Measurements from ENCODE around the gene RPS6KB1. TPM values are rescaled to one million over a fixed set of nuclear protein-coding genes. Genes with fewer than 3 reads are reported as not detected.
A peak's percentile ranks its signal among the peaks of the same experiment; 100 is the strongest.
"Not testable (repeated sequence)": the region's sequence is repeated elsewhere in the genome, so short reads cannot be mapped to it uniquely, and the experiment has no call there.

The RPS6KB1 gene
- 64.0 and 66.4 TPM in 2 replicates for total RNA-seq

- intact Hi-C loops (cut with micrococcal nuclease), result loop anchor here (1.0 to 10.0 kb wide), 4 partner anchors 48 to 736 kb away; partner anchors contain the start of genes CLTC, PRR11, PTRH2 and SKA2
- H3K36me3 Mint-ChIP-seq (ENCODE audit: low read depth), result peaks cover 21% of the 10 kb centered on the region
- peaks cover 40% of the 10 kb centered on the region for H3K4me1 Mint-ChIP-seq
Observed at GRCh38 chr17:59892924-59893675, at the start of gene RPS6KB1, which contains the start of gene TUBD1. TSS of gene RPS6KB1 (plus strand) at chr17:59893121. CDS start at chr17:59893185, 64 bp downstream. TSS of gene TUBD1 (minus strand) at chr17:59892943. CDS start at chr17:59891002, 1,941 bp downstream.

DNA sequence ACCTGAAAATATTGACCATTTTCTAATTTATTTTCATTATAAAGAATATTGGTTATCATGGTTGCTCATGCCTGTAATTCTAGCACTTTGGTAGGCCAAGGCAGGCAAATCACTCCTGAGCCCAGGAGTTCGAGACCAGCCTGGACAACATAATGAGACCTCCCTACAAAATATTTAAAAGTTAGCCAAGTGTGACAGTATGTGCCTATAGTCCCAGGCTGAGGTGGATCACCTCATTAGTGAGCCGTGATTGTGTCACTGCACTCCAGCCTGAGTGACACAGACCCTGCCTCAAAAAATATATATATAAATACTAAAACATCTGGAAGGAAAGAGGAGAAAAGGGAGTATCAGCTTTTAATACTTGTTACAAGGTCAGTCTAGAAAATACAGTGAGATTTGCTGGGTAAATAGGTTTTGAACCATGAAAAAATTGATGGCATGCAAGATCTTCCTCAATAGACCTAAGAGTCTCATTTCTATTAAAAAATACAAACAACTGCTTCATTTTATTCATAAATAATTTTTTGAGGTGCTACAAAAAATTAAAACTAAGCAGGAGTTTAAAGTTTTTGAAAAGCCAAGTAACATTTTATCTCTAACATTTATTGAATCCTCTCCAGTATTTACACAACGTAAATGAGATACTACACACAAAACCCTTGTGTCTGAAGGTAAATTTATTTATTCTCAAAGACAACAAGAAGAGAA is 47.9 kb upstream of the RPS6KB1 start:
- peak overlapping the region; percentile 92 for H3K27ac Mint-ChIP-seq
- H3K36me3 Mint-ChIP-seq (ENCODE audit: low read depth), result peaks cover 34% of the 10 kb centered on the region
- intact Hi-C loops (cut with micrococcal nuclease), result loop anchor here (5.0 to 10.0 kb wide), 3 partner anchors 50 to 1508 kb away; partner anchors contain the start of genes CLTC, RPS6KB1 and TUBD1
- H3K9me3 Mint-ChIP-seq, result peaks cover 12% of the 10 kb centered on the region
- peaks cover 2% of the 10 kb centered on the region for H3K27me3 Mint-ChIP-seq
- no peak for DNase-seq
- H3K4me3 Mint-ChIP-seq, result peak overlapping the region; percentile 77
- H3K4me1 Mint-ChIP-seq, result peaks cover 55% of the 10 kb centered on the region

More at GRCh38 chr17:59892924-59893675, at the start of gene RPS6KB1, which contains the start of gene TUBD1:
- peak within 1 kb of the TSS; percentile 100 for H3K27ac Mint-ChIP-seq
- peak within 1 kb of the TSS; percentile 100 for H3K4me3 Mint-ChIP-seq
- peaks cover 3% of the 10 kb centered on the region for H3K27me3 Mint-ChIP-seq
- H3K9me3 Mint-ChIP-seq, result no peaks in the 10 kb centered on the region
- peak; percentile 99 for DNase-seq

GRCh38 chr17:59845595-59846393 is 47.1 kb upstream of the RPS6KB1 start:
- Mint-ChIP-seq H3K27ac (peak overlapping the region; percentile 92), H3K36me3 (ENCODE audit: low read depth) (peaks cover 26% of the 10 kb centered on the region), H3K4me1 (peaks cover 55% of the 10 kb centered on the region), H3K4me3 (peak overlapping the region; percentile 77), H3K27me3 (peaks cover 2% of the 10 kb centered on the region), H3K9me3 (peaks cover 5% of the 10 kb centered on the region)
- peak; percentile 78 for DNase-seq
- intact Hi-C loops (cut with micrococcal nuclease), result loop anchor here (1.0 to 10.0 kb wide), 5 partner anchors 49 to 228 kb away; partner anchors contain the start of genes CLTC, PTRH2, RPS6KB1 and TUBD1

- Mint-ChIP-seq H3K27ac (peak overlapping the region; percentile 92), H3K9me3 (no peaks in the 10 kb centered on the region), H3K4me3 (peak overlapping the region; percentile 47), H3K27me3 (no peaks in the 10 kb centered on the region), H3K36me3 (ENCODE audit: low read depth) (peaks cover 19% of the 10 kb centered on the region), H3K4me1 (peaks cover 53% of the 10 kb centered on the region)
- DNase-seq, result peak; percentile 86
- intact Hi-C loops (cut with micrococcal nuclease), result loop anchor here (1.0 to 10.0 kb wide), 5 partner anchors 48 to 229 kb away; partner anchors contain the start of genes CLTC, PTRH2, RPS6KB1 and TUBD1
Observed at GRCh38 chr17:59846394-59847165, 46.3 kb upstream of the RPS6KB1 start.

- intact Hi-C loops (cut with micrococcal nuclease), result loop anchor here (5.0 to 10.0 kb wide), 2 partner anchors 46 to 231 kb away; partner anchors contain the start of genes CLTC, RPS6KB1 and TUBD1
- Mint-ChIP-seq H3K9me3 (no peaks in the 10 kb centered on the region), H3K27me3 (no peaks in the 10 kb centered on the region), H3K27ac (peak overlapping the region; percentile 80), H3K36me3 (ENCODE audit: low read depth) (peaks cover 2% of the 10 kb centered on the region), H3K4me3 (peak overlapping the region; percentile 62), H3K4me1 (peaks cover 58% of the 10 kb centered on the region)
- DNase-seq, result no peak
Observed at GRCh38 chr17:59848385-59848668, 44.6 kb upstream of the RPS6KB1 start.

- Mint-ChIP-seq H3K4me3 (peak overlapping the region; percentile 62), H3K9me3 (no peaks in the 10 kb centered on the region), H3K27me3 (no peaks in the 10 kb centered on the region), H3K4me1 (peaks cover 58% of the 10 kb centered on the region), H3K27ac (peak overlapping the region; percentile 80), H3K36me3 (ENCODE audit: low read depth) (peaks cover under 1% of the 10 kb centered on the region)
- DNase-seq, result peak; percentile 84
- intact Hi-C loops (cut with micrococcal nuclease), result loop anchor here (5.0 to 10.0 kb wide), 2 partner anchors 46 to 231 kb away; partner anchors contain the start of genes CLTC, RPS6KB1 and TUBD1
Observed at GRCh38 chr17:59848778-59849177, 44.1 kb upstream of the RPS6KB1 start.

DNA sequence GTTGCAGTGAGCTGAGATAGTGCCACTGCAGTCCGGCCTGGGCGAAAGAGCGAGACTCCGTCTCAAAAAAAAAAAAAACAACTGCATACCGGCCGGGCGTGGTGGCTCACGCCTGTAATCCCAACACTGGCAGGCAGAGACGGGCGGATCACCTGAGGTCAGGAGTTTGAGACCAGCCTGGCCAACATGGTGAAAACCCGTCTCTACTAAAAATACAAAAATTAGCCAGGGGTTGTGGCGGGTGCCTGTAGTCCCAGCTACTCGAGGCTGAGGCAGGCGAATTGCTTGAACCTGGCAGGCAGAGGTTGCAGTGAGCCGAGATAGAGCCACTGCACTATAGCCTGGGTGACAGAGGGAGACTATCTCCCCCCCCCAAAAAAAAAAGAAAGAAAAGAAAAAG is 42.6 kb upstream of the RPS6KB1 start:
- DNase-seq; H3K27ac Mint-ChIP-seq; H3K27me3 Mint-ChIP-seq; intact Hi-C loops (cut with micrococcal nuclease); H3K9me3 Mint-ChIP-seq; H3K4me3 Mint-ChIP-seq; H3K36me3 Mint-ChIP-seq (ENCODE audit: low read depth): not testable (repeated sequence)
- H3K4me1 Mint-ChIP-seq, result peaks cover 51% of the 10 kb centered on the region

- no peak overlapping the region for H3K4me3 Mint-ChIP-seq
- no peaks in the 10 kb centered on the region for H3K36me3 Mint-ChIP-seq (ENCODE audit: low read depth)
- no peaks in the 10 kb centered on the region for H3K9me3 Mint-ChIP-seq
- peaks cover 42% of the 10 kb centered on the region for H3K4me1 Mint-ChIP-seq
- no peak for DNase-seq
- intact Hi-C loops (cut with micrococcal nuclease), result no loop called here
- peak overlapping the region; percentile 49 for H3K27ac Mint-ChIP-seq
- H3K27me3 Mint-ChIP-seq, result no peaks in the 10 kb centered on the region
Observed at GRCh38 chr17:59851439-59852375, 41.2 kb upstream of the RPS6KB1 start.

- H3K27me3 Mint-ChIP-seq; H3K9me3 Mint-ChIP-seq; DNase-seq; H3K36me3 Mint-ChIP-seq (ENCODE audit: low read depth); H3K4me3 Mint-ChIP-seq; intact Hi-C loops (cut with micrococcal nuclease): not testable (repeated sequence)
- Mint-ChIP-seq H3K4me1 (peaks cover 42% of the 10 kb centered on the region), H3K27ac (peak overlapping the region; percentile 85)
Observed at GRCh38 chr17:59852847-59853167, 40.1 kb upstream of the RPS6KB1 start.

DNA sequence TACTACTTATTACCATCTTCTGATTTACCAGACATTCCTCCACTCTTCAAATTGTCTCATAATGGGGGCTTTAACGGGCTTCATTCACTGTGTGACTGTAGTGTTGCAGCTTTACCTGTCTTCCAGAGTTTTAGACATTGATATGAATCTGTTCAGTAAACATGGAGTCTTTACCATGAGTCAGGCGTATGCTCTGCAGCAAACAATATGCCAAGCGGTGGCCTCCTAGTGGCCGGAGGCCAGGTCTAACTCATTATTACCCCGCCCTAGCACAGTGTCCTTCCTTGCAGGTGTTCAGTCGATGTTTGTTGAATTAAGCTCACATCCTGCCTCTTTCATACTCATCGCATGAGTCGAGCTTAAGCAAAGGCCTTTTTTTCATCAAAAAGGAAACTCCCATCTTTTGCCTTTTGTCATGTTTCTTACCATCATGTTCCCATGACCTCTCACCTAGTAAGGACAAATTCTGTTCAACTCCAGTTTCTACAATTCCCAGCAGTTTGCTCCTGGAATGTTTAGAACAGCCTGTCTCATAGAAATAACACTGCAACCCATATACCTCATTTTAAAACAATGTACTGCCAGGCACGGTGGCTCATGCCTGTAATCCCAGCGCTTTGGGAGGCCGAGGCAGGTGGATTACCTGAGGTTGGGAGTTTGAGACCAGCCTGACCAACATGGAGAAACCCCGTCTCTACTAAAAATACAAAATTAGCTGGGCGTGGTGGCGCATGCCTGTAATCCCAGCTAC is 39.6 kb upstream of the RPS6KB1 start:
- peak overlapping the region; percentile 85 for H3K27ac Mint-ChIP-seq
- H3K9me3 Mint-ChIP-seq, result no peaks in the 10 kb centered on the region
- peak overlapping the region; percentile 32 for H3K4me3 Mint-ChIP-seq
- intact Hi-C loops (cut with micrococcal nuclease), result no loop called here
- peak; percentile 87 for DNase-seq
- H3K27me3 Mint-ChIP-seq, result no peaks in the 10 kb centered on the region
- peaks cover 42% of the 10 kb centered on the region for H3K4me1 Mint-ChIP-seq
- no peaks in the 10 kb centered on the region for H3K36me3 Mint-ChIP-seq (ENCODE audit: low read depth)

GRCh38 chr17:59853919-59854729 is 38.8 kb upstream of the RPS6KB1 start:
- DNase-seq; H3K9me3 Mint-ChIP-seq; H3K27me3 Mint-ChIP-seq; H3K4me3 Mint-ChIP-seq; intact Hi-C loops (cut with micrococcal nuclease); H3K36me3 Mint-ChIP-seq (ENCODE audit: low read depth): not testable (repeated sequence)
- Mint-ChIP-seq H3K4me1 (peaks cover 38% of the 10 kb centered on the region), H3K27ac (peak overlapping the region; percentile 56)
